Right kidney (tissue), 1 donor: ENCODE measurements around the gene EIF3A.
A peak's percentile ranks its signal among the peaks of the same experiment; 100 is the strongest.
"Not testable (repeated sequence)": the region's sequence is repeated elsewhere in the genome, so short reads cannot be mapped to it uniquely, and the experiment has no call there.

Experiments used
- DNase-seq: peaks from one replicate; pipeline ENCODE4 v3.0.0-alpha.2; 2016

Gene EIF3A

GRCh38 chr10:119049361-119049760 is 31.3 kb downstream of the EIF3A start:
- no peak for DNase-seq

GRCh38 chr10:119045561-119045960 is 35.1 kb downstream of the EIF3A start:
- DNase-seq, result no peak

DNA sequence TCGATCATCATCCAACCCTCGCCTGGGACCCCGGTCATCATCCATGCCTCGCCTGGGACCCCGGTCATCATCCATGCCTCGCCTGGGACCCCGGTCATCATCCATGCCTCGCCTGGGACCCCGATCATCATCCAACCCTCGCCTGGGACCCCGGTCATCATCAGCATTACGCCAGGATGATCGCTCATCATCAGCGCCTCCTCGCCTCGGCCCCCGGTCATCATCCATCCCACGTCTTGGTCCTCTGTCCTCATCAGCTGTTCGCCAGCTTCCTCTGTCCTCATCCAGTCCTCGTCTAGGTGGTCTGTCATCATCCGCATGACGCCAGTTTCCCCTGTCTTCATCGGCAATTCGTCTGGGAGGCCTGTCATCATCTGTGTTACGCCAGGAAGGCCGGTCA is 38.4 kb downstream of the EIF3A start:
- DNase-seq, result no peak

DNA sequence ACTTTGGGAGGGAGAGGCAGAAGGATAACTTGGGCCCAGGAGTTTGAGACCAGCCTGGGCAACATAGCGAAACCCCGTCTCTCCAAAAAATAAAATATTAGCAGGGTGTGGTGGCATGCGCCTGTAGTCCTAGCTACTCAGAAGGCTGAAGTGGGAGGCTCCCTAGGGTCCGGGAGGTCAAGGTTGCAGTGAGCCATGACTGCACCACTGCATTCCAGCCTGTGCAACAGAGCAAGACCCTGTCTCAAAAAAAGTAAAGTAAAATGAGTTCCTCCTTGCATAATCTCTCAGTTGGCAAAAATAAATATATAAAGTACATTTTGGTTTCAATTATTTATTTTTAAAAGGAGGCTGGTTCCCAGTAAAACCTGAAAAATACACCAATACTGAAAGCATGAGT is 39.3 kb downstream of the EIF3A start:
- no peak for DNase-seq

GRCh38 chr10:119039161-119039560 is 41.5 kb downstream of the EIF3A start:
- DNase-seq, result no peak

GRCh38 chr10:119031496-119032059 is 49.0 kb downstream of the EIF3A start:
- DNase-seq, result no peak

DNA sequence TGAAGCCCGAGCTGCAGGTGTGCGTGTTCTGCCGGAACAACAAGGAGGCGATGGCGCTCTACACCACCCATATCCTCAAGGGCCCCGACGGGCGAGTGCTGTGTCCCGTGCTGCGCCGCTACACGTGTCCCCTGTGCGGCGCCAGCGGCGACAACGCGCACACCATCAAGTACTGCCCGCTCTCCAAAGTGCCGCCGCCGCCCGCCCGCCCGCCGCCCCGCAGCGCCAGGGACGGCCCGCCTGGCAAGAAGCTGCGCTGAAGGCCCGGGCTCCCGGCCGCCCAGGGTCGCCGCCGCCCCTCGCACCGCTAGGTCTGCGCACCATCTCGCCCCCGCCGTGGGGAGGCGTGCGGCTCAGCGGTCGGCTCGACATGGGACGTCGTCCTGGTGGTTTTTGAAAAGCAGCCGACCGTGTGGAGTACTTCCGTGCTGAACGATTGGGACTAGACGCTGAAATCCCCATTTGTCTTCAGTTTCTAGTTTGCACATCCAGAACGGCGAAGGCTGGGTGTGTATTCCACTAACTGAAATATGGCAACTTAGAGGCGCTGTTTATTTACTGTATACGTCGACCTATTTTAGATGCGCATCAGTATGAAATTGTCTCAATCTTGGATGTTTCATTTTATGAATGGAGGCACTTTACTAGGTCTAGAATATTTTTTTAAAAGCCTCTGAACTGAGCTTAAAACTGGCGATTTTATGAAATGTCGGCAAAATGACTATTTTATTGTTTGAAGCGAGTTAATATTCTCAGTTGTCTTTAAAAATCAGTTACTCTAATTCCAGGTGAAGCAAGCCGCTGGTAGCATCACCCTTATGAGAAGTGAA is 50.0 kb downstream of the EIF3A start:
- DNase-seq, result peak; percentile 63

- DNase-seq, result peak; percentile 77
These were observed 50.8 kb downstream of the EIF3A start, which contains the start of gene NANOS1 for GRCh38 chr10:119029613-119030420. NANOS1 (plus strand) TSS chr10:119029714; CDS start chr10:119029802, 88 bp downstream.

DNA sequence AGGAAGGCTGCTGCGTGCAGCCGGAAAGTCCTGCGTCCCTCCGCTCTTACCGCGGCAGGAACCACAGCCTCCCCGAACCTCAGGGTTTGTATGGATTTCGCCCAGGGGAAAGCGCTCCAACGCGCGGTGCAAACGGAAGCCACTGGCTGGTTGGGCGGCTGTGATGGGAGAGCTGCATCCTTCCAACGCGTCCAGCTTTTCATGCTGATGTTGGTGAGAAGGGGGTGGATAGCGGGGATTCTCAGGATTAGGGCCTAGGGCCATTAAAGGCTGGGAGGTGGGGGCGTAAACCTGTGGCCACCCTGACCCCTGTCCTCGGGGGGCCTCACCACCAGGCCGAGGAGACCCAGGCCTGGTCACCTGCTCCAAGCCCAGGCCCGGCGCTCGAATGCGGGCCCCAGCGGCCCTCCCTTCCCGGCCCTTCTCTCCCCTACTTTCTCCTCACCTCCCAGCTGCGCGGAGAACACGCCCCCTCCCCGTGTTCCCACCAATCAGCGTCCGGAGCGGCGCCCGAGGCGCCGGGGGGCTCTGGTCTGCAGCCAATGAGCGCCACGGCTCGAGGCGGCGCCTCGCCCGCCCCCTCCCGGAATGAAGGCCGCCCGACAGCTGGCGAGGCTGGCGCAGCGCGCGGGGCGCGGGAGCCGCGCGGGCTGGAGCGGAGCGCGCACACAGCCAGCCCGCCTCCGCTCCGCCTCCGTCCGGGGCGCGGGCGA is 51.6 kb downstream of the EIF3A start:
- peak; percentile 89 for DNase-seq

- not testable (repeated sequence) for DNase-seq
These were observed 52.1 kb downstream of the EIF3A start for GRCh38 chr10:119028445-119028899.

DNA sequence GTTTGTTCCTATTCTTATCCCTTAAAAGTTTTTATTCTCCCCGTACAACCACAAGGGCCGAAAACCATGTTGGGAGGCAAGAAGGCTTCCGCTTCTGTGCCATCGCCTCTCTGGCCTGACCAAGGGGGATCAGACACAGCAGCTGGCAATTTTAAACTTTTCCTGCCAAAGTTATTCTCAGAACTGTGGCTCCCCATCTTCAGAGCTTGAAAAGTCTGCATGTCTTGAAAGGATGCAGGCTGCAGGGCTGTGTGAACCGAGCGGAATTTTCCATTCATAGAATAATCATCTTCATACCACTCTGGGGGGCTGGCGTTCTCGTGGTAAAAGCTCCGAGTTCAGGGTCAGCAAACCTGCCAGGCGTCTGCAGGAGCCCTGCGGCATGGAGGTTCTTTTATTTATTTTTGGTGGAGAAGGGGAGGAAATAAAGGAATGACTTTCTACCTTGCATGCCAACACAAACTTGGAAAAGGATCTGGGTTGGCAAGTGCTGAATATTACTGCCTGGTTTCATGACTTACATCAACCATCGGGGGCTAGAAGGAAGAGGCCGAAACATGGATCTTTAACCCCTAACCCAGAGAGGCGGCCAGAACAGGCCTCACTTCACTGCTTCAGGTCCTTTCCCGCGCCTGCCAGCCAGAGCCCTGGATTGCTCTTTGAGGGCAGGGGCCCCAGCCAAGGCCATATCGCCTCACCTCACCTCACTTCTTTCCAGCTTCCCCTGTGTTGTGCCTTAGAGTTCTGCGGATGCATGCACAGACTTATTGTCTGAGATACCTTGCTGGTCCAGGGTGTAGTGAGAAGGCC is 54.1 kb downstream of the EIF3A start:
- DNase-seq, result no peak

- DNase-seq, result no peak
These were observed 54.8 kb downstream of the EIF3A start for GRCh38 chr10:119025776-119026175.

GRCh38 chr10:119025336-119025735 is 55.3 kb downstream of the EIF3A start:
- no peak for DNase-seq

- no peak for DNase-seq
These were observed 55.7 kb downstream of the EIF3A start for GRCh38 chr10:119024882-119025281.

DNA sequence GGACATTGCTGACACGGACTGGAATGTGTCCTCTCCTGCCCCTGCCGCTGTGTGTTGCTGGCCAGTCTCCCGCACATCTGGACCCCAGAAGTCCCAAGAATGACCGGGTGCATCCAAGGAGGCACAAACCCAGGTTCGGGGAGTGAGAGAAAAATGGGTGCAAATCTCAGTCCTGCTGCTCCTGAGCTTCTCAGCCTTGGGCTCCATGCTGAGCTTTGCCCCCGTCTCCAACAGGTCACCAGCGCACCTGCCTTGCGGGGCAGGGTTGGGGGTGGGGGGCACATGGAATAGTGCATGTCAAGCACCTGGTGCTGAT is 57.1 kb downstream of the EIF3A start:
- no peak for DNase-seq

DNA sequence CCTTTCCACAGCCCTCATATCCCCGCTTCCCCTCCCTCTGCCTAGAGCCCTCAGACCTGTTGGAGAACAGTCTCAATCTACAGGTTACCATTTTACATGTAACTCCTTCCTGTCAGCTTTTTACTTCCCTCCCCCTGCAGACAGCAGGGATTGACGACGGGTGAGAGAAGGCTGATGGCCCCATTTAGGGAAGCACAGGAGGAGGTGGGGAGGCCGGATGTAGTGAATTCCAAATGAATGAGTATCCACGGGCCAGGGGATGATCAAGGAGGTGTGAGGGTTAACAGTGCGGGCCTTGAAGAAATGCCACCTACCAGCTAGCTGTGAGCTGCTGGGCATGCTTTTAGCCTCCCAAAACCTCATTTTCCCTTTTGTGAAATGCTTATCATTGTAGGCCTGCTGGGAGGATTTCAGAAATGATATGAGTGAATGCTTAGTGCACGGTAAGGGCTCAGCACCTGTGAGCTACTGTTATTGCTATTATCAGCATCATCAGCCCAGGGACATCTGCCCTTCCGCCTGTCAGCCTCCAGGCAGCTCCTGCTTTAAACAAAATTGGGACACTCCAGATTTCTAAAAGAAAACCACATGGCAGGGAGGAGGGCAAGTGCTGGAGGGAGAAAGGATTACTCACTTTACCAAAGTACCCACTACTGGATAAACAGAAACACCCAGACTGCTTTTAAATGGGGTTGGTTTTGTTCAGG is 57.6 kb downstream of the EIF3A start:
- no peak for DNase-seq

- no peak for DNase-seq
These were observed 60.0 kb downstream of the EIF3A start for GRCh38 chr10:119020627-119020946.

GRCh38 chr10:119007211-119007574 is 73.4 kb downstream of the EIF3A start:
- no peak for DNase-seq

DNA sequence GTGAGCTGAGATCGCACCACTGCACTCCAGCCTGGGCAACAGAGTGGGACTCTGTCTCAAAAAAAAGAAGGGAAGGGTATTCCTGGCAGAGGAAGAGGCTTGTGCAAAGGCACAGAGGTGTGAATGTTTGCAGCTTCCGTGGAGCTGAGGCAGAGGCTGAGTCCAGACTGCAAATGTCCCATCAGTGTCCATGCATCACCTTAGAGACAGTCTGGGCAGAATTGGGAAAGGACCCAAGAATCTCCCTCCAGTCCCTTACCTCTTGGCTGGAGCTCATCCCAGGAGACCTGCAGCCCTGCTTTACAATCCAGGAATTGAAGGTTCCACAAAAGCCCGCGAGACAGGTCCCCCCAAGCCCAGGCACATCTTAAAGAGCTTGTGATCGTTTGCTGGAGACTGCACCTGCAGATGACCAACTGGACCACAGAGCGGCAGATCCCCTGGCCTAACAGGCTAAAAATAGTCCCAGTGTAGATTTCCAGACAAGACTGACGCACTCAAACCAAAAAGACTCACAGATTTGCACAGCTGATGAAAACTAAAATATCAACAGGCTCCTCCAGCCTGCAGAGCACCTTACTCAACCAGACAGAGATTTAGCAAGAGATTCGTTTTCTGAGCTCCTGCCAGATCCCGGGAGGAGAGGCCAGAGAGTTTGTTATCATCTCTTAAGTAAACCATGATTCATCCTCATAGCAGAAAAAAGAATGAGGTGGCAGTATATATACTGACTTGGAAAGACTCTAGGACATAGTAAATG is 74.0 kb downstream of the EIF3A start:
- no peak for DNase-seq

DNA sequence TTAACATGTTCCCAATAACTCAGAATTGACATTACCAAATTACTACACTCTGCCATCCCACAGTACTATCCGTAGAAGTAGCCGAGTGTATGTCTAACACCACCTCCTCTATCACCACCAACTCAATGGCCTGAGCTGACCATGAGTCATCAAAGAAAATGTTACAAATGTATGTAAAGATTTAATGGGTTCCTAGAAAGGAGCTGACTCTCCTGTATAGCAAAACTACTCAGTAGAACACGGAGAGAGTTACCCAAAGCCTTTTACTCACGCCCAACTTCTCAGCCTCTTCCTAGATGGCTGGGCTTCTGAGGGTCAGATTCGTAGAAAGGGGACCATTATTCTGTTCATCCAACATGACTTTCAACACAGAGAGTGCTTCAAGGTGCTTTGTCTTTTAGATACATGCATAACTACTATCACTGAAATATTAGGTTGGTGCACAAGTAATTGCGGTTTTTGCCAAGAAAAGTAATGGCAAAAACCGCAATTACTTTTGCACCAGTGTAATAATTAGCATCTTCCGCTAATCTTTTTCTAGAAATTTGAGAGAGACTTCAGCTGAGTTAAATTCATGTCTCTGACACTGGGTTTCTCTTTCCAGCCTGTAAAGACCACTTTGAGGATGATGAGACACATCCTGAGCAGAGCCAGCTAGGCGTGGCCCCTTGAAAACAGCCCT is 75.1 kb downstream of the EIF3A start:
- no peak for DNase-seq
